GM10266 (cell line): ENCODE results near the gene PLPP3.

Experiments used
- DNase-seq: peaks from one replicate; pipeline ENCODE4 v3.0.0; 2012; ENCODE audit errors: extremely low spot score
- TF ChIP-seq, protein P1 (sequence below): IDR thresholded peaks from 2 replicates; pipeline ENCODE4 v1.5.1; 2012; ENCODE audit warnings: mild to moderate bottlenecking, low read depth; ENCODE audit not compliant: control insufficient read depth, insufficient read depth; ENCODE audit errors: missing control alignments

The PLPP3 gene

DNA sequence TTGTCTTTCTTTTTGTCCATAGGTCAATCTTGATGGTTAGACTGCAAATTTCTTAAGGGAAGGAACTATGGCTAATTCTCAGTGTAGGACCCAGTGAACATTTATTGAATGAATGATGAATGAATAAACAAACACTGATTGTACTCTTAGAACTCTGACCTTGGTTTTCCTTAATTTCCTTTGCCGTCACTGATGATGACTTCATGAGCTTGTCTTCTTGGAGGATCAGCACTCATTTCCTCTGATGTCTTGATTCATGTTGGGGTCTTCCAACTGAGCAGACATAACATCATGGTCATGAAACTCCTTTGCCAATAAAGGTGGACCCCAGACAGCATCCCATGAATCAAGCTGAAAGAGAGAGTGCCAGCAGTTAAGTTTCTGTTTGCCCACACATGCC lies 96.3 kb downstream of the PLPP3 start:
- TF ChIP-seq, protein P1, sequence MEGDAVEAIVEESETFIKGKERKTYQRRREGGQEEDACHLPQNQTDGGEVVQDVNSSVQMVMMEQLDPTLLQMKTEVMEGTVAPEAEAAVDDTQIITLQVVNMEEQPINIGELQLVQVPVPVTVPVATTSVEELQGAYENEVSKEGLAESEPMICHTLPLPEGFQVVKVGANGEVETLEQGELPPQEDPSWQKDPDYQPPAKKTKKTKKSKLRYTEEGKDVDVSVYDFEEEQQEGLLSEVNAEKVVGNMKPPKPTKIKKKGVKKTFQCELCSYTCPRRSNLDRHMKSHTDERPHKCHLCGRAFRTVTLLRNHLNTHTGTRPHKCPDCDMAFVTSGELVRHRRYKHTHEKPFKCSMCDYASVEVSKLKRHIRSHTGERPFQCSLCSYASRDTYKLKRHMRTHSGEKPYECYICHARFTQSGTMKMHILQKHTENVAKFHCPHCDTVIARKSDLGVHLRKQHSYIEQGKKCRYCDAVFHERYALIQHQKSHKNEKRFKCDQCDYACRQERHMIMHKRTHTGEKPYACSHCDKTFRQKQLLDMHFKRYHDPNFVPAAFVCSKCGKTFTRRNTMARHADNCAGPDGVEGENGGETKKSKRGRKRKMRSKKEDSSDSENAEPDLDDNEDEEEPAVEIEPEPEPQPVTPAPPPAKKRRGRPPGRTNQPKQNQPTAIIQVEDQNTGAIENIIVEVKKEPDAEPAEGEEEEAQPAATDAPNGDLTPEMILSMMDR: no peak
- DNase-seq: no peak

DNA sequence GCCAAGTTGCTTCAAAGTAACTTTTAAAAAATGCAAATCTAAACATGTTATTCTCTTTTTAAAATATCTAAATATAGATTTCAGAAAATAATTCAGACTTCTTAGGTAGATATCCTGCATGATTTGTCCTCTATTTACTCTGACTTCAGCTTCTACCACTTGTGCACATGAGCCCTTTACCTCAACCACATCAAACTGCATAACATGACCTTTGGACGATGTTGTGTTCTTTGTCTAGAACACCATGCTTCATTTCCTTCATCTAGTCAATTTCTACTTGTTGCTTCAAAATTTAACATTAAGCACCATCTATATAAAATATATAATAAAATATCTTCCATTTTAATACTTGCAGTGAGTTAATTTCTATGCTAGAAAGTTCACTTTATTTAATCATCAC lies 96.9 kb downstream of the PLPP3 start:
- TF ChIP-seq, protein P1: no peak
- DNase-seq: no peak

DNA sequence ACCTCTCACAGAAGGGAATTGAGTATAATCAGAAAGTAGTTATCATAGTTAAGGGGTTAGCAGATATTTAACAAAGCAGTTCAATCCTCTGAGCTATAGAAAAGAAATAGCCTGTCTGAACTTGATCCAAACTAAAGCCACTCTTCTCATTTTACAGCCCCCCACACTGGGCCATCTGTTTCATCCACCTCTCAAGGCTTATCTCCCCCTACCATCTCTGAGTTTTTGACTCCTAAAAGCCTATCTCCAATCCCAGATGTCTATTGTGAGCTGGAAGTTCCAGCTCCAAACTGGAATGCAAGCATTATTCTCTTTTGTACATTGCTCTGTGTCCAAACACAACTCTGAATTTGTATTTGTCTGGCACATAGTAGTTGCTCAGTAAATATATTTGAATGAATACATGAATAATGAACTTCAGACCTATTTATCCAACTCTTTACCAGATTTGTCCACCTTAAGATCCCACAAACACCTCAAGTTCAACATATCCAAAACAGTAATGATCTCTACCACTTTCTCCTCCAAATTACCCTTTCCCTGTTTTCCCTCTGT lies 98.1 kb downstream of the PLPP3 start:
- no peak for DNase-seq
- TF ChIP-seq, protein P1: no peak

DNA sequence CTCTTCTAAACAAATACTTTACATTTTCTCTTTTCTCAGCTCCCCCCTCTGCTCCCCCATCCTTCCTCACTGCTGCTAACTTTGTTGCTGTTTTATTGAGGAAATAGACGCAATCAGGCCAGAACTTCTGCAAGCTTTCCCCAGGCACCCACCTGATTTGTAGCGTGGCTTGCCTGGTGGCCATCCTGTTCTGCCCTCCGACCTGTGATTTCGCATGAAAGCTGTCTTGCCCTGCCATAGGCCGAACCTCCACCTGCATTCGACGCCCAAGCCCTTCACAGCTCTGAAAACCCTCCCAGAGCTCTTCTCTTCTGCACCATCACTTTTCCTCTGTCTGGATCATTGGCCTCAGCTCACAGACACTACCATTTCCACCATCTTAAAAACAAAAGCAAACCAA lies 100.6 kb downstream of the PLPP3 start:
- TF ChIP-seq, protein P1: no peak
- DNase-seq: no peak

DNA sequence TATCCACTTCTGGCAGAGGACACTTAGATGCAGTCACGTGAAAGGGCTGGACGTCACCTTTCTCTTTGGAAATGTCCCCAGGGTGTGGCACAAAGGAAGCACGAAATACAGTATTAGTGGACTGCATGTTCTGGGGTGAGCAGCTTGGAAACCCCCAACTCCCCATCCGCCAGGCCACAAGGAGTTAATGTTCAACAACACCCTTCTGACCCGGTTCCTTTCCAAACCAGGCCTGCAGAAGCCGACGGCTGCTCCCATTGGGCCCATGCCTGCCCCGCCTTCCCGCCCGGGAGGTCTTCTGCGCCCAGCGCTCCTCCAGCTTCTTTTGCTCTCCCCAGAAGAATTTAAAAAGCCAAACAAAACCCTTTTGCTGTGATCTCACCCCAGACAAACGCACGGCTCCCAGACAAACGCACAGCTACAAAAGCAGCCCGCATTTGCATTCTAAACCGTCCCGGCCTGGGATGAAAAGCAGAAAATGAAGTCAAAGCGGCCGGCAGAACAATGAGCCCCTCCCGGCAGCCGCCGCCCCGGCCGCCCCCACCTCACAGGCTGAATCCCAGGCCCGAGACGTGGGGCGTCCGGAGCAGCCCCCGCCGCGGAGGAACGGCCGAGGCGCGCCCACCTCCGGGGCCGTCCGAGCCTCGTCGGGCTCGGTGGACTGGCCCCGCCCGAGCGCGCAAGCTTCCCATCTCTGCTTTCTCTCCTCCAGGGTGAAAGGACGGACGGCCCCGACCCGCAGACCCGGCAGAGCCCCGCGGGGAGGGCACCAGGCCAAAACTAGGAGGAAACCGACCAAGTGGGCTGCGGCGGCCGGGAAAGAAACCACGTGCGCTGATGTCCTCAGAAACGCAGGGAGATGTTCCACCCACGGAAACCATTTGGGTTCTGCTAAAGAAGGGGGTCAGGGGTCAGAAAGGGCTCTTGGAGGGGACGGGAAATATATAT lies 101.9 kb downstream of the PLPP3 start:
- no peak for DNase-seq
- TF ChIP-seq, protein P1: no peak

DNA sequence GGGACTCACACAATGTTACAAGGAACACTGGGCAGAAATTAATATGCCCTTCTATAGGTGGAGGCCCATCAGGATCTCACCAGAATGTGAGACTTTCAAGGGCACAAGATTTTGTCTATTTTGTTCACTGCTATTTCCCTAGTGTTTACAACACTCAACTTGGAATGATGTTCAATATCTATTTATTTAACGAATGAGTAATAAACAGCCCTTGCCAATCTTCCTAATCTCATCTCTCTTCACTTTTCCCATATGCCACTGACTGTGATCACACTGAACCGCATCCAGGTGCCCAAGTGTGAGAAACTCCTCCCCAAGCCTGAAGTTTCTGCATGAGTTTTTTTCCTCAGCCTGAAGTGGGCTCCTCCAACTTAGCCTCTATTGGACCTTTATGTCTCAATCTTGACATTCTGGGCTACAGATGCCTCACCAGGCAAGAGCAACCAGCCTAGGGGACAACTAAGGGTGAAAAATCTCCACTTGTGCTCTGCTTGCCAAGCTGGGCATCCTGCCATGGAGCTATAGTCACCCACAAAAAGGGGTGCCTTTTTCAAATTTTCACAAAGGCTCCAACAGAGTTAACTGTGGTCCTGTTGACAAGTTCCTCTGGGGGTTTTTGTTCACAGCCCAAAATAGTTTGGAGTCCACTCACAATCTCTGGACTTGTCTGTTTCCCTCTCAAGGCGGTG lies 105.6 kb downstream of the PLPP3 start:
- TF ChIP-seq, protein P1: no peak
- DNase-seq: no peak
